ENCODE data around the gene ZNF649. TPM values are rescaled to one million over a fixed set of nuclear protein-coding genes. Genes with fewer than 3 reads are reported as not detected.

Gene ZNF649
- total RNA-seq, 1 experiment from 2014 or later = 148 TPM

- H3K27ac Mint-ChIP-seq = peak overlapping the region; percentile 55 to 100 (median 100); a peak in 6 of 7 replicates
These were observed 21.6 kb upstream of the ZNF649 start for GRCh38 chr19:51926426-51926783.

More at GRCh38 chr19:51926426-51926783, 21.6 kb upstream of the ZNF649 start:
- Histone ChIP-seq H3K4me2 (ENCODE audit: insufficient read depth, insufficient read length, low read length) (peak overlapping the region; percentile 80), H4K91ac (ENCODE audit: insufficient read length, low read depth, low read length) (no peak overlapping the region), H3K9me3 (ENCODE audit: control insufficient read depth, low read depth, low read length) (peaks cover 36% of the 10 kb centered on the region), H3K9ac (ENCODE audit: extremely low read depth, insufficient read length, low read length) (no peak overlapping the region), H2BK120ac (ENCODE audit: low read depth, low read length, poor library complexity, severe bottlenecking) (no peak overlapping the region), H4K20me1 (ENCODE audit: control insufficient read depth, insufficient read depth, insufficient read length) (no peaks in the 10 kb centered on the region), H2AFZ (ENCODE audit: low read length) (no peak overlapping the region), H3K4ac (ENCODE audit: low read depth, low read length) (no peak overlapping the region), H2BK20ac (ENCODE audit: low read depth, low read length, poor library complexity, severe bottlenecking) (no peak overlapping the region), H2BK15ac (ENCODE audit: low read depth, low read length) (no peak overlapping the region), H3K27me3 (ENCODE audit: insufficient read depth, low read length) (no peaks in the 10 kb centered on the region), H3K79me2 (ENCODE audit: insufficient read depth, low read length) (peaks cover 8% of the 10 kb centered on the region), H2BK5ac (ENCODE audit: insufficient read length, low read length) (no peak overlapping the region), H2AK5ac (ENCODE audit: insufficient read length, low read length) (no peak overlapping the region), H3K79me1 (ENCODE audit: insufficient read depth, low read depth, low read length, poor library complexity, severe bottlenecking) (peaks cover 6% of the 10 kb centered on the region), H3K14ac (ENCODE audit: insufficient read depth, low read length) (no peak overlapping the region), H3K23ac (ENCODE audit: insufficient read length, low read depth, low read length) (no peak overlapping the region), H3K4me1 (ENCODE audit: insufficient read depth, low read length) (peaks cover 3% of the 10 kb centered on the region; the same call in 1 of the 2 replicates), H3T11ph (ENCODE audit: low read length) (no peak overlapping the region), H3K56ac (ENCODE audit: insufficient read length, low read depth, low read length) (peak overlapping the region; percentile 95), H3K27ac (ENCODE audit: insufficient read length, low read depth, low read length) (peak overlapping the region; percentile 94), H4K8ac (replicated peaks; ENCODE audit: insufficient read length, low read depth, low read length) (no peak overlapping the region), H2BK12ac (ENCODE audit: insufficient read length, low read depth, low read length) (no peak overlapping the region), H4K5ac (ENCODE audit: insufficient read length, low read depth, low read length) (no peak overlapping the region), H3K18ac (ENCODE audit: insufficient read length, low read depth, low read length) (no peak overlapping the region), H3K23me2 (ENCODE audit: insufficient read length, low read depth, low read length, poor library complexity, severe bottlenecking) (no peaks in the 10 kb centered on the region)
- H3K27me3 Mint-ChIP-seq (ENCODE audit: low read depth) = peaks cover 14% of the 10 kb centered on the region
- H3K9me3 Mint-ChIP-seq = peaks cover 54 to 71% of the 10 kb centered on the region in 2 experiments
- WGBS (ENCODE audit: extremely low coverage, insufficient read length, low lambda C conversion rate) = no CpG with 5 or more reads among the region's 11 CpGs
- H3K4me3 Mint-ChIP-seq = peak overlapping the region; percentile 100
- H3K36me3 Mint-ChIP-seq (ENCODE audit: insufficient read depth in 1 of 3, low read depth in 3 of 3) = peaks cover 50 to 74% (median 72%) of the 10 kb centered on the region in 3 experiments
- DNase-seq = no peak
- TF ChIP-seq, protein P1, sequence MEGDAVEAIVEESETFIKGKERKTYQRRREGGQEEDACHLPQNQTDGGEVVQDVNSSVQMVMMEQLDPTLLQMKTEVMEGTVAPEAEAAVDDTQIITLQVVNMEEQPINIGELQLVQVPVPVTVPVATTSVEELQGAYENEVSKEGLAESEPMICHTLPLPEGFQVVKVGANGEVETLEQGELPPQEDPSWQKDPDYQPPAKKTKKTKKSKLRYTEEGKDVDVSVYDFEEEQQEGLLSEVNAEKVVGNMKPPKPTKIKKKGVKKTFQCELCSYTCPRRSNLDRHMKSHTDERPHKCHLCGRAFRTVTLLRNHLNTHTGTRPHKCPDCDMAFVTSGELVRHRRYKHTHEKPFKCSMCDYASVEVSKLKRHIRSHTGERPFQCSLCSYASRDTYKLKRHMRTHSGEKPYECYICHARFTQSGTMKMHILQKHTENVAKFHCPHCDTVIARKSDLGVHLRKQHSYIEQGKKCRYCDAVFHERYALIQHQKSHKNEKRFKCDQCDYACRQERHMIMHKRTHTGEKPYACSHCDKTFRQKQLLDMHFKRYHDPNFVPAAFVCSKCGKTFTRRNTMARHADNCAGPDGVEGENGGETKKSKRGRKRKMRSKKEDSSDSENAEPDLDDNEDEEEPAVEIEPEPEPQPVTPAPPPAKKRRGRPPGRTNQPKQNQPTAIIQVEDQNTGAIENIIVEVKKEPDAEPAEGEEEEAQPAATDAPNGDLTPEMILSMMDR (conservative IDR thresholded peaks at IDR 0.05) = no peak
- H3K4me1 Mint-ChIP-seq = peaks cover 10 to 14% of the 10 kb centered on the region in 2 experiments

All from H9 (cell line).